H1 (cell line): ENCODE measurements around the gene SFRP2. TPM values are rescaled to one million over a fixed set of nuclear protein-coding genes. Genes with fewer than 3 reads are reported as not detected.

Experiments
- CTCF ChIA-PET: fragments of 300-600 bp; sonication (Branson Sonifier 250); formaldehyde crosslinking; loops from one replicate; lab custom pipeline; 2021; ENCODE audit not compliant: partially characterized antibody; lab: Charles Lee
- POLR2A ChIA-PET: fragments of 300-600 bp; sonication (Branson Sonifier 250); formaldehyde crosslinking; loops from one replicate; lab custom pipeline; 2021; ENCODE audit warnings: inconsistent platforms; ENCODE audit not compliant: partially characterized antibody; lab: Charles Lee
- DNase-seq, 2 experiments: peaks; one replicate each; pipeline versions ENCODE4 v3.0.0 to v3.0.0-alpha.2; 2010 to 2022; ENCODE audit warnings: low spot score in 2 of 2, low read depth in 1 of 2, mixed read lengths in 1 of 2
- FAIRE-seq: peaks from 2 replicates; lab custom pipeline; 2011; peaks lifted over from hg19 to GRCh38; lab: Jason Lieb, UNC
- H2AFZ ChIP-seq: 2 replicates; pipeline ENCODE4 v1.8.1; 2012; ENCODE audit warnings: low read length, inconsistent platforms
- H2AK5ac ChIP-seq: 2 replicates; pipeline ENCODE4 v1.6.1; 2013; ENCODE audit warnings: low read depth, low read length
- H2BK120ac ChIP-seq: replicated peaks from 2 replicates; pipeline ENCODE3; 2013; ENCODE audit warnings: low read depth, low read length, inconsistent platforms
- H2BK12ac ChIP-seq: 2 replicates; pipeline ENCODE4 v1.6.1; 2013; ENCODE audit warnings: low read depth, low read length
- H2BK15ac ChIP-seq: 2 replicates; pipeline ENCODE4 v1.6.1; 2013; ENCODE audit warnings: low read length
- H2BK20ac ChIP-seq: 2 replicates; pipeline ENCODE4 v1.6.1; 2013; ENCODE audit warnings: low read length
- H2BK5ac ChIP-seq: 2 replicates; pipeline ENCODE4 v1.6.1; 2013; ENCODE audit warnings: low read depth, low read length
- H3K14ac ChIP-seq: 2 replicates; pipeline ENCODE4 v1.6.1; 2013; ENCODE audit warnings: inconsistent platforms; ENCODE audit not compliant: insufficient read length
- H3K18ac ChIP-seq: 2 replicates; pipeline ENCODE4 v1.6.1; 2013; ENCODE audit warnings: low read length; ENCODE audit errors: extremely low read depth
- H3K23ac ChIP-seq: 2 replicates; pipeline ENCODE4 v1.6.1; 2013; ENCODE audit warnings: inconsistent platforms; ENCODE audit not compliant: insufficient read length
- H3K23me2 ChIP-seq: 2 replicates; pipeline ENCODE4 v1.6.1; 2013; ENCODE audit warnings: low read depth, low read length
- H3K27ac ChIP-seq: 2 replicates; pipeline ENCODE4 v1.6.1; 2011; ENCODE audit warnings: low read depth, low read length, inconsistent platforms
- H3K27me3 ChIP-seq, 4 experiments: replicated peaks in 1 of 4; 1 replicate in 1 of 4; 2 replicates in 3 of 4; pipeline versions ENCODE4 v1.6.1 to v1.8.1; 2011 to 2013; ENCODE audit warnings: low read length in 3 of 4, mild to moderate bottlenecking in 3 of 4, inconsistent platforms in 2 of 4, mixed read lengths in 2 of 4, moderate library complexity in 1 of 4; ENCODE audit not compliant: control insufficient read depth in 3 of 4, insufficient read depth in 3 of 4; ENCODE audit errors: extremely low read depth in 1 of 4
- H3K36me3 ChIP-seq, 4 experiments: 2 replicates each; pipeline versions ENCODE4 v1.6.1 to v1.8.1; 2011 to 2013; ENCODE audit warnings: mild to moderate bottlenecking in 4 of 4, low read length in 3 of 4, moderate library complexity in 2 of 4, control low read depth in 1 of 4, inconsistent platforms in 1 of 4; ENCODE audit not compliant: insufficient read depth in 4 of 4, control insufficient read depth in 2 of 4
- H3K4ac ChIP-seq: replicated peaks from 2 replicates; pipeline ENCODE3; 2013; ENCODE audit warnings: low read length, low read depth, mixed read lengths, inconsistent platforms; ENCODE audit not compliant: insufficient read length
- H3K4me1 ChIP-seq, 4 experiments: replicated peaks in 1 of 4; 1 replicate in 1 of 4; 2 replicates in 3 of 4; pipeline versions ENCODE4 v1.6.1 to v1.8.1; 2011 to 2013; ENCODE audit warnings: low read length in 3 of 4, inconsistent platforms in 2 of 4, mixed read lengths in 1 of 4; ENCODE audit not compliant: insufficient read depth in 4 of 4, control insufficient read depth in 3 of 4
- H3K4me2 ChIP-seq, 2 experiments: 2 replicates each; pipeline versions ENCODE4 v1.6.1 to v1.8.1; 2011 to 2013; ENCODE audit warnings: low read depth in 2 of 2, low read length in 2 of 2, control low read depth in 1 of 2, inconsistent platforms in 1 of 2, mild to moderate bottlenecking in 1 of 2; ENCODE audit not compliant: insufficient read depth in 1 of 2
- H3K4me3 ChIP-seq, 4 experiments: fragments of 200-600, 300-600 bp in 1 of 4; sonication (generic), shearing (Covaris generic), sonication (Bioruptor Twin) in 1 of 4; 2 replicates each; pipeline versions ENCODE4 v1.5.1 to v1.8.1; 2011 to 2016; ENCODE audit warnings: low read length in 4 of 4, low read depth in 3 of 4, control low read depth in 2 of 4, inconsistent platforms in 2 of 4, mild to moderate bottlenecking in 2 of 4, mixed read lengths in 1 of 4, moderate library complexity in 1 of 4; ENCODE audit not compliant: insufficient read depth in 2 of 4; ENCODE audit errors: extremely low read depth in 1 of 4
- H3K56ac ChIP-seq: replicated peaks from 2 replicates; pipeline ENCODE3; 2013; ENCODE audit warnings: low read depth, mild to moderate bottlenecking, mixed read lengths, low read length, inconsistent platforms; ENCODE audit not compliant: insufficient read length
- H3K79me1 ChIP-seq: 2 replicates; pipeline ENCODE4 v1.6.1; 2013; ENCODE audit warnings: low read depth, low read length, control low read depth
- H3K79me2 ChIP-seq, 2 experiments: 2 replicates each; pipeline versions ENCODE4 v1.6.1 to v1.8.1; 2012 to 2013; ENCODE audit warnings: low read length in 2 of 2, mild to moderate bottlenecking in 2 of 2, inconsistent platforms in 1 of 2; ENCODE audit not compliant: insufficient read depth in 2 of 2, control insufficient read depth in 1 of 2
- H3K9ac ChIP-seq, 4 experiments: replicated peaks in 1 of 4; 1 replicate in 1 of 4; 2 replicates in 3 of 4; pipeline versions ENCODE4 v1.6.1 to v1.8.1; 2011 to 2013; ENCODE audit warnings: low read depth in 3 of 4, low read length in 3 of 4, control low read depth in 2 of 4, mild to moderate bottlenecking in 2 of 4, moderate library complexity in 2 of 4, inconsistent platforms in 1 of 4; ENCODE audit errors: extremely low read depth in 1 of 4
- H3K9me3 ChIP-seq, 2 experiments: 2 replicates each; pipeline versions ENCODE4 v1.6.1 to v1.8.1; 2012 to 2013; ENCODE audit warnings: mild to moderate bottlenecking in 2 of 2, moderate library complexity in 2 of 2, control low read depth in 1 of 2, inconsistent platforms in 1 of 2, low read depth in 1 of 2, low read length in 1 of 2, mixed read lengths in 1 of 2; ENCODE audit not compliant: insufficient read depth in 2 of 2
- H4K20me1 ChIP-seq, 2 experiments: replicated peaks in 1 of 2; 2 replicates each; pipeline versions ENCODE3 to v1.8.1; 2011 to 2013; ENCODE audit warnings: inconsistent platforms in 2 of 2, low read length in 2 of 2, mild to moderate bottlenecking in 1 of 2; ENCODE audit not compliant: insufficient read depth in 2 of 2, control insufficient read depth in 1 of 2
- H4K5ac ChIP-seq: 2 replicates; pipeline ENCODE4 v1.6.1; 2013; ENCODE audit warnings: low read length, low read depth, mixed read lengths, inconsistent platforms; ENCODE audit not compliant: insufficient read length
- H4K8ac ChIP-seq: 2 replicates; pipeline ENCODE4 v1.8.0; 2013; ENCODE audit warnings: mild to moderate bottlenecking, moderate library complexity, low read length, inconsistent platforms; ENCODE audit not compliant: insufficient read depth; ENCODE audit errors: extremely low read depth
- H4K91ac ChIP-seq: replicated peaks from 2 replicates; pipeline ENCODE3; 2013; ENCODE audit warnings: low read length, mixed read lengths, inconsistent platforms; ENCODE audit not compliant: insufficient read length
- ATF3 ChIP-seq: IDR thresholded peaks from 2 replicates; pipeline ENCODE4 v1.6.1; 2011; ENCODE audit warnings: low read depth, mild to moderate bottlenecking, low read length; ENCODE audit not compliant: insufficient read depth
- CBX5 ChIP-seq: fragments of 300-800, 300-1000 bp; sonication (generic); IDR thresholded peaks from 2 replicates; pipeline ENCODE4 v1.7.1; 2016; ENCODE audit warnings: antibody characterized with exemption, low read length, low read depth
- CEBPB ChIP-seq: IDR thresholded peaks from 2 replicates; pipeline ENCODE4 v1.6.1; 2012; ENCODE audit warnings: low read depth, low read length
- CTBP2 ChIP-seq: IDR thresholded peaks from 2 replicates; pipeline ENCODE4 v1.7.0; 2011; ENCODE audit warnings: borderline replicate concordance, mild to moderate bottlenecking, moderate library complexity, mixed read lengths, low read length; ENCODE audit not compliant: insufficient read depth, insufficient read length
- EP300 ChIP-seq, 2 experiments: IDR thresholded peaks; 1 replicate in 1 of 2; 2 replicates in 1 of 2; pipeline ENCODE4 v1.6.1; 2011 to 2012; ENCODE audit warnings: low read depth in 2 of 2, low read length in 2 of 2, mild to moderate bottlenecking in 2 of 2, borderline replicate concordance in 1 of 2, inconsistent platforms in 1 of 2, moderate library complexity in 1 of 2
- MAX ChIP-seq: IDR thresholded peaks from 2 replicates; pipeline ENCODE4 v1.6.1; 2012; ENCODE audit warnings: inconsistent platforms
- POLR2A ChIP-seq, 2 experiments: IDR thresholded peaks; 1 replicate in 1 of 2; 2 replicates in 1 of 2; pipeline ENCODE4 v1.6.1; 2011; ENCODE audit warnings: low read depth in 2 of 2, low read length in 2 of 2, mild to moderate bottlenecking in 2 of 2; ENCODE audit errors: control extremely low read depth in 1 of 2
- POLR2AphosphoS5 ChIP-seq: IDR thresholded peaks from 2 replicates; pipeline ENCODE4 v1.6.1; 2011; ENCODE audit warnings: low read depth, low read length
- SP1 ChIP-seq: IDR thresholded peaks from 2 replicates; pipeline ENCODE4 v1.6.1; 2011; ENCODE audit warnings: low read depth, low read length
- WGBS, 2 experiments: shearing (Covaris generic) in 1 of 2; methylation state at CpG; one replicate each; pipeline versions ENCODE4 v1.1.6 to v1.1.7; 2013 to 2015; ENCODE audit warnings: low lambda C conversion rate in 2 of 2, mixed read lengths in 2 of 2, inconsistent platforms in 1 of 2, low coverage in 1 of 2, missing lambda C conversion rate in 1 of 2; ENCODE audit not compliant: insufficient replicate concordance in 2 of 2, insufficient coverage in 1 of 2, insufficient read length in 1 of 2; ENCODE audit errors: extremely low coverage in 1 of 2, missing lambda C conversion rate in 1 of 2; 5-methylcytosine and 5-hydroxymethylcytosine counted together
- polyA plus RNA-seq, 7 experiments: library from polyadenylated mRNA; depleted of rRNA in 3 of 7; stranded (reverse) in 5 of 7; unstranded in 2 of 7; fragments of >200 nt in 5 of 7; fragments of 200-250 nt in 2 of 7; gene quantifications; 1 replicate in 5 of 7; 2 replicates in 1 of 7; 4 replicates in 1 of 7; pipeline versions ENCODE4 v1.2.1 to v1.2.3, GENCODE V29; 2011 to 2013; ENCODE audit warnings: missing spikeins in 2 of 7, mixed read lengths in 2 of 7
- total RNA-seq: library from RNA; stranded (reverse); fragmentation: NEBNext Ultra II Directional; extraction: Animal tissue kit (Norgen Biotek cat#: 25700); gene quantifications from 2 replicates; pipeline ENCODE4 v1.2.1, GENCODE V29; 2021

Gene SFRP2
- total and polyA plus RNA-seq, 2 of the 8 experiments (the other 6 are each of a cell fraction or from before 2014, with no cell fraction given): 108 to 342 TPM

- no peak overlapping the region for H2BK15ac ChIP-seq
- H2BK12ac ChIP-seq: peak overlapping the region; percentile 82; the same call in 1 of the 2 replicates
- peak overlapping the region; percentile 77 for H3K4ac ChIP-seq
- peak overlapping the region; percentile 93 for H4K91ac ChIP-seq
- H3K79me2 ChIP-seq: peaks cover 15 to 34% of the 10 kb centered on the region in 2 experiments
- H3K23ac ChIP-seq: no peak overlapping the region
- ChIA-PET POLR2A (interaction anchor here (0.6 to 5.1 kb wide), 34 partner anchors 10 to 633 kb away, joined by 3 to 77 read pairs (median 4); partner anchors contain the start of gene TMEM131L), CTCF (interaction anchor here (0.6 to 9.5 kb wide), 16 partner anchors 8 to 626 kb away, joined by 3 to 117 read pairs (median 4); no protein-coding TSS in a partner anchor)
- WGBS, 2 experiments: 1% methylated on average over 10 of the region's 10 CpGs; no CpG with 5 or more reads in 1 of the 2 experiments
- peak overlapping the region in 3 of 4 experiments; percentile 63 to 89 (median 64); a peak in 6 of 7 replicates for H3K9ac ChIP-seq
- H3K4me2 ChIP-seq: peak overlapping the region; percentile 85 to 96
- H4K8ac ChIP-seq: no peak overlapping the region
- peak overlapping the region; percentile 52 for H4K5ac ChIP-seq
- peaks cover 4% of the 10 kb centered on the region; the same call in 1 of the 2 replicates for H3K79me1 ChIP-seq
- FAIRE-seq: no peak
- H2AFZ ChIP-seq: no peak overlapping the region
- H3K4me1 ChIP-seq: peaks cover 0 to 18% (median 14%) of the 10 kb centered on the region in 4 experiments; a peak in 6 of 7 replicates
- H3K56ac ChIP-seq: peak overlapping the region; percentile 85
- peak overlapping the region; percentile 94 for H3K18ac ChIP-seq
- no peak overlapping the region for H3K14ac ChIP-seq
- peaks cover 32% of the 10 kb centered on the region for H3K23me2 ChIP-seq
- H3K27ac ChIP-seq: peak overlapping the region; percentile 79
- peak overlapping the region; percentile 97 for H2BK5ac ChIP-seq
- H3K4me3 ChIP-seq: peak overlapping the region; percentile 80 to 94 (median 94)
- H3K9me3 ChIP-seq: no peaks in the 10 kb centered on the region
- peak overlapping the region; percentile 84 for H2BK120ac ChIP-seq
- peak overlapping the region; percentile 99 for H2BK20ac ChIP-seq
- no peak for DNase-seq
- peaks cover 0 to 11% (median 8%) of the 10 kb centered on the region in 4 experiments; a peak in 5 of 7 replicates for H3K27me3 ChIP-seq
- H3K36me3 ChIP-seq: peaks cover 0 to 2% (median 0%) of the 10 kb centered on the region in 4 experiments; a peak in 1 of 8 replicates
- peaks cover 3 to 7% of the 10 kb centered on the region in 2 experiments for H4K20me1 ChIP-seq
- peak overlapping the region; percentile 77; the same call in 1 of the 2 replicates for H2AK5ac ChIP-seq
- TF ChIP-seq MAX: no peak
- no peak for TF ChIP-seq POLR2AphosphoS5
- no peak for TF ChIP-seq CTBP2
- TF ChIP-seq POLR2A (IDR thresholded peaks at IDR 0.05; ENCODE audit: control extremely low read depth in 1 of 2, low read depth in 2 of 2, low read length in 2 of 2): peak in 1 of 2 experiments; percentile 11; a peak in 1 of 3 replicates
- TF ChIP-seq CBX5: no peak
- TF ChIP-seq EP300 (IDR thresholded peaks at IDR 0.05; ENCODE audit: borderline replicate concordance in 1 of 2, low read depth in 2 of 2, low read length in 2 of 2): no peak
- TF ChIP-seq SP1: no peak
- no peak for TF ChIP-seq CEBPB
- TF ChIP-seq ATF3: no peak
Observed at GRCh38 chr4:153790500-153790865, 1.6 kb upstream of the SFRP2 start.
